Inflammatory macrophage treated with lipopolysaccharide for 4 hours (primary cell): ENCODE results near the gene SESN3.
A peak's percentile ranks its signal among the peaks of the same experiment; 100 is the strongest.
"Not testable (repeated sequence)": the region's sequence is repeated elsewhere in the genome, so short reads cannot be mapped to it uniquely, and the experiment has no call there.

ENCODE experiments used
- DNase-seq: peaks from one replicate; pipeline ENCODE4 v3.0.0-alpha.2; 2020

SESN3 gene

DNA sequence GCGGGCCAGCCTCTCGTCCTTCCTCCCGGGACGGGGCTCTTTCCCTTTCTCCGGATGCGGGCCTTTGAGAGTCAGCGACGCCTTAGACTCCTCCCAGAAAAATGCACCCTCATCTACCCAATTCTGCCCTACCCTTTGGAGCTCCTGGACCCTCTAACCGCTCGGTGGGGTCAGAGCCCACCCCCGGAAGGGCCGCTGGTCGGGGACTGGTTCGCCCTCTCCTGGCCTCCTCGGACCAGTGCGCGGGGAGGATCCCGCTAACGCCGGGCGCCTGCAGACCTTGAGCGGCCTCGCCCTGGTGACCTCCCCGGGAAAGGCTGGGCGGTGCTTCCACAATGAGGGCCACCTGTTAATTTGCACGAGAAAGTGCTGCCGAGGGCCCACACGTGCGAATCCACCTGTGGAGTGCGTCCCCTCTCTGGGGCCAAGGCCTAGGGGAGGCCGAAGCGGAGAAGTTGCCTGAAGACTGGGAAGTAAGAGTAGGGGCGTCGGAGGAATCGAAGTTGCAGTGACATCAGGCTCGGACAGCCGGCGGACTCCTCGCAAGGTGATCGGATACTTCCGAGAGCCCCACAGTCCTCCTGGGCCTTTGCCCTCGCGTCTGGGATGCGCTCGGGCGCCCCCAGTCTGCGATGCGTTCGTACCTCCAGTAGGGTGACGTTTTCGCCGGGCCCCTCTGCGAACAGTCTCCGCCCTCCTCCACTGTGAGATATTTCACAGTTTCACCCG, 79.9 kb downstream of the SESN3 start:
- DNase-seq = peak; percentile 87

GRCh38 chr11:95149651-95150364, 81.2 kb downstream of the SESN3 start:
- no peak for DNase-seq

DNA sequence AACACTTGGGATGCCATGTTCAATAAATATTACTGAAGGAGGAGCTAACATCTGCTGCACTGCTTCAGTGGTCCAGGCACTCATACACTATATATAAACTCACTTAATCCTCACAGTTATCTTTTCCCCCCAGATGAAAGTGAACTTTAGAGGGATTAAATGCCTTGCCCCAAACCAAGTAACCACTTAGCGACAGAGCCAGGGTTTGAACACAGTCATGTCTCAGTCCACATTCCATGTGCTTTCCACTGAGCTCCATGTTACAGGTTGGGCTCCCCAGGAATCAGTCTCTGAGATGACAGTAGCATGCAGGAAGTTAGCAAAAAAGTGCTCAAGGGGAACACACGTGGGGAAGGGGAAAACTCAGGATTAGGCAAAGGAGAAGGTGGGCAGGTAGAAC, 82.1 kb downstream of the SESN3 start:
- no peak for DNase-seq

DNA sequence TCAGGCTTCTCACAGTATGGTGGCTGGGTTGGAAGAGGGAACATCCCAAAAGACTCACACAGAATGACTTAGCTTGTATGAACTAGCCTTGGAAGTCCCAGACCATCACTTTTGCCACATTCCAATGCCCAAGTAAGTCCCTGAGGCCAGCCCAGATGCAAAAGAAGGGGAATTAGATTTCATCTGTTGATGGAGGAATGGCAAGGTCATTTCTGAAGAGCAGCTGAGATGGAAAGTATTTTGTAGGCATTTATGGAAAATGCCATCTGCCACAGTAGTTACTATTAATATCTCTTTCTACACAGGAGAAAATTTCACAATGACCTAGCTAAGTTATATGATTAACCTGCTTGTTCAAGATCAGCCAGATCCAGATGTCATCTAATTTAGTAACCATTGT, 82.6 kb downstream of the SESN3 start:
- DNase-seq = no peak

DNA sequence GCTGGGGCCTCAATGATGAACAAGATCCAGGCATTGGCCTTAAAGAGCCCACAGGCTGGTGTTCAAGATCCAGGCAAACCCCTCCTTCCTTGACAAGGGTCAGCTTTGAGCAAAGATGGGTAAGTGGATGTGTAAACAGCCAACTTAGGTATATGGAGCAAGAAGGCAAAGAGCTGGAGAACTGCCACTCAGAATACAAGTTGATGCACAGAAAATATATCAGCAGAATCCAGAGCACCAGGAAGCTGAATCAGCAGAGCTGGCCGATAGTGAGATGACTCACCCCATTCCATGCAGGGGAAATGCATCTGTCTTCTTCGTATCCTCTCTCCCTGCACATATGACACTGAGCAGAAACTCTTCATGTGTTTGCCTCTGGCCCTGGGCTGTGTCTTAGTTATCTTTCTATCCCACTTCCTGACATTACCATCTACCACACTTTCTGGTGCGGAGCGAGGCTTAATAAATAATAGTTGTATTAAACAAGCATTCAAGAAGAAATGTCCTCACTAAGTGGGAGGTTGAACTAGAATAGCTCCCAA, 83.6 kb downstream of the SESN3 start:
- DNase-seq = peak; percentile 30

GRCh38 chr11:95145430-95146060, 85.5 kb downstream of the SESN3 start:
- DNase-seq = no peak

DNA sequence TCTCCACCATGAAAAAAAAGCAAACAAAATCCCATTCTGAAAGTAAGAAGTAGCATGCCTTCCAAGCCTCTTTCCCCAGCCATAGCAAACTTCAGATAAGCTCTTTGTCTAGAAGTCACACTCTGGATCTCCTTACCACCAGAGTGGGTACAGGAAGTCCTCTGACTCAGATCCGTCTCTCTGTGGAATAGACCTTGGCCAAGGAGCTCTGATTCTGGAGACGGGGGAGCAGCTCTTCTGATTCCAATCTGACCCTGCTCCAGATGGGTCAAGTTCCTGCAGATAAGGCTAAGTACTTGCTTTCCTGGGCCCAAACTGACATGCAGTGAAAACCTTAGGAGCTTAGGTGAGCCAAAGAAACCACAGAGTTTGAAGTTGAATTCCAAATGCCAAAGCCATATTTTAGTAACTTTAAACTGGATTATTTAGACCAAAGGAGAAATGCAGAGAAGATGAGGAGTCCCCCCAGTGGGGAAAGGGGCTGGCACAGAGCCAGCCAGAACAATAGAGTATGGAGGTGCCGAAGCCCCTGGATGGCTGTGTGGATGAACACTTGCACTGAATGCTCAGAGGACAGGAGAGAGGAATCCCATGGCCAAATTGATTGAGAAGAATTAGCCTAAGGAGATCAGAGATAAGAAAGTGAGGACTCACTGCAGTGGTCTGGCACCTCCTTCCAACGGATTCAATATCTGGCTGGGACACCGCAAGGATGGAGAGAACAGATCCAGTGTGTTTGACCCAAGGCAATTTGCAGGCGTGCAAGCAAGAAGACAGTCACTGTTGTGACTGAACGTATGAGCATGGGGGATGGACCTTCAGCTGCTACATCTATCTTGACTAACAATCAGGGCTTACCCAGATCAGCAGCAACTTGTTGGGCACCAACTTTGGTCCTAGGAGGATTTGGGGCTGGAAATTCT, 86.4 kb downstream of the SESN3 start:
- DNase-seq = no peak

- DNase-seq = no peak
These were observed 87.8 kb downstream of the SESN3 start for GRCh38 chr11:95143106-95143681.

DNA sequence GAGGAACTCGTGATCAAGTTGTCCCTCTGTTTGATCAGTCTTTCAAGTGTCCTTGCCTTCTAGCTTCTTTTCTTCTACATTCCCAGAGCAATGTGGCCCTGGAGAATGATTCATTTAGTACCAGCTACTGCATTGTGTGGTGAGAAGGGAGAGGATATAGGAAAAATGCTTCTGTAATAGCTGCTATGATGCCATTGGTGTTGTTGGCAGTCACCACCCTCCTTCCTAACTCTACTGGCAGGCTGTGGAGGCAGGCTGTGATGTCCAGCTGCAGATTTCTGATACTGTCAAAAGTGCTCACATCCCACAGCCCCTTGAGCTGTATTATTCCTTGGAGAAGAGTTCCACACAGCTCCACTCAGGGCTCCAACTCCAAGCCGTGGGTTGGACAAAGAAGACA, 88.6 kb downstream of the SESN3 start:
- no peak for DNase-seq

- DNase-seq = peak; percentile 49
These were observed 90.5 kb downstream of the SESN3 start for GRCh38 chr11:95140397-95141033.

DNA sequence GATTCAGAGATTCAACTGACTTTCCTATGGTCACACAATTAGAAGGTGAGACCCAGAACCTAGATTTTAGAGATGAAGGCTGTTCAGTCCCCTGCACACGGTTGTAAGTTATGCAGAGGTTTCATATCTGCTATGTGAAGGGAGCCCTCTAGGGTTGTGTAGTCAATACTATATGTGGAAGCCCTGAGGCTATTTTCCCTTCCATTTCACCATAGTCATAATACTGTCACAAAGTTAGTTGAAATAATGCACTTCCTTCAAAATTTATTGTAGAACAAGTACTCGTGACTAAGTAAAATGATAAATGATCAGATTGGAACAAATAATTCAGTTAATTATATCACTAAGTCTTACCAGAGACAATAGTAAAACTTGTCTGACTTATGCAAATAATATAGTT, 92.6 kb downstream of the SESN3 start:
- DNase-seq = peak; percentile 34

GRCh38 chr11:95137299-95137698, 93.7 kb downstream of the SESN3 start:
- no peak for DNase-seq

GRCh38 chr11:95136747-95137146, 94.3 kb downstream of the SESN3 start:
- not testable (repeated sequence) for DNase-seq

DNA sequence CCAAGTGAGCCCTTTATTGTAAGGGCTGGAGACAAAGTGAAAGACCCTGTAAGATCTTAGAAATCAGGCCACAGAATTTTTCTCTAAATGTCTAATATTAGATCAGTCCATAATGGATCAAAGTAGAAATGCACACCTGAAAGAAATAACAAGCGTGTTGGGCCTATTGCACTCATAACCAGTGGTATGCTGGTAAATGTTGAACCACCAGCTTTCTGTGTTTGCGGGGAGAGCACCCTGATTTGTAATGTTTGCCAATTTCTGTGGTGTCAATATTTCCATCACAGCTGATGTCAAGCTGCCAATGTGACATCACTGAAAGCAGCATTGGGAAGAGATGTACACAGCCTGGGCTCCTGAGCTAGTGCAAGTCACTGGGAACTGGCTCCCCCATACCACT, 95.1 kb downstream of the SESN3 start:
- DNase-seq = no peak

DNA sequence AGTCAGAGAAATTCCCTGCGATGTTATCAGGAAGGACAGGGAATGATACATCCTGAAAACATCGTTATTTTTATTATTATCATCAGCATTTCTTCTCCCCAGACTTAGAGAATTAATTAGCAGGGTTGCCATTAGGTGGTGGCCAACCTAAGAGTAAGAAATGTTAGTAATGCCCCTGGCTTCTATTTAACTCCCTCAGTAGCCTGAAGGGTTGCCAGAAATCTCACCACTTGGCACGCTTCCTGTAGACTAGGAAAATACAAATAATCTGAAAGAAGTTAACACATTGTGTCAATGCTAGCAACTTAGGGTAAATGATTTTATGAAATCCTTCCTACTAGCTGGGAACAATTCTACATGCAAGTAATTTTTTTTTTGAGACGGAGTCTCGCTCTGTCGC, 95.8 kb downstream of the SESN3 start:
- DNase-seq = no peak

- no peak for DNase-seq
These were observed 96.5 kb downstream of the SESN3 start for GRCh38 chr11:95134491-95134890.

GRCh38 chr11:95132956-95133355, 98.0 kb downstream of the SESN3 start:
- peak; percentile 60 for DNase-seq

DNA sequence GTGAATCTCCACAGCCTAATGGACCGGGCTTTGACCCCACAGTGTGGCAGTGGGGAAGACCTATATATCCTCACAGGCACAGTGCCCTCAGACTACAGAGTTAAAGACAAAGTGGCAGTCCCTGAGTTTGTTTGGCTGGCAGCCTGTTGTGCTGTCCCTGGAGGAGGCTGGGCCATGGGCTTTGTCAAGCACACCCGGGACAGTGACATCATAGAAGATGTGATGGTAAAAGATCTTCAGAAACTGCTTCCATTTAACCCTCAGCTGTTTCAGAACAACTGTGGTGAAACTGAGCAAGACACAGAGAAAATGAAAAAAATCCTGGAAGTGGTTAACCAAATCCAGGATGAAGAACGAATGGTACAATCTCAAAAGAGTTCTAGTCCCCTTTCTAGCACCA, 102.4 kb downstream of the SESN3 start:
- DNase-seq = no peak

DNA sequence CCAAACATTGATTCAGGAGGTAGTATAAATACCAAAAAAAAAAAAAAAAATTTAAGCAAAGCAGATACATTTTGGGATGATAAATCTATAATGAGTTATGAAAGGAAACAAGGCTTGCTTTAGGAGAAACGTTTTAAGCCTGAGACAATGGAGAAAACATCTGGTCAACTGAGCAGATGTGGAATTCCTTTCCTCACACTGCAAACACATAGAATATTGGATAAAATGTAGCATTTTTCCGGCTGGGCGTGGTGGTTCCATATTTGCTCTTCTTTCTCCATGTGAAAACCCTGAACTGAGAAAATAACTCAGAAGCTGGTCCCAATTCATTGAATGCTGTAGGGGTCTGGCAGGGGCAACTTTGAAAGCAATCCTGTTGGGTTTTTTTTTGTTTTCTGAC, 107.4 kb downstream of the SESN3 start:
- no peak for DNase-seq

DNA sequence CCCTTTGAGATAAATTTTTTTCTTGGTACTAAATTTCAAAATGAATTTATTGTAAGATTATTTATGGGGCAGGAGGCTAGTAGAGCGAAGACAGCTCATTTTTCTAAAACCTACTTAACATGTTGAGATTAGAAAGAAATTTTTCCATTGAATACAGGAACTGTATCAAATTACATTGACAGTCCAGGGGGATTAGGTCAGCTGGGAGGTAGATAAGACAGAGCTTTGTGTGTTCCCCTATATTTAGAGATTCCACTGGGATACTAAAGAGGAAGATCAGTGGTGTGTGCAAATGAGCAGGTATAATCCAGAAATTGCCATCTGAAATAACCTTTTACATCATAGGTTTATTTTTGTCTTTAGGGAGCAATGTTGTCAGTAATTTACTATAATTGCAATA, 109.3 kb downstream of the SESN3 start:
- no peak for DNase-seq

DNA sequence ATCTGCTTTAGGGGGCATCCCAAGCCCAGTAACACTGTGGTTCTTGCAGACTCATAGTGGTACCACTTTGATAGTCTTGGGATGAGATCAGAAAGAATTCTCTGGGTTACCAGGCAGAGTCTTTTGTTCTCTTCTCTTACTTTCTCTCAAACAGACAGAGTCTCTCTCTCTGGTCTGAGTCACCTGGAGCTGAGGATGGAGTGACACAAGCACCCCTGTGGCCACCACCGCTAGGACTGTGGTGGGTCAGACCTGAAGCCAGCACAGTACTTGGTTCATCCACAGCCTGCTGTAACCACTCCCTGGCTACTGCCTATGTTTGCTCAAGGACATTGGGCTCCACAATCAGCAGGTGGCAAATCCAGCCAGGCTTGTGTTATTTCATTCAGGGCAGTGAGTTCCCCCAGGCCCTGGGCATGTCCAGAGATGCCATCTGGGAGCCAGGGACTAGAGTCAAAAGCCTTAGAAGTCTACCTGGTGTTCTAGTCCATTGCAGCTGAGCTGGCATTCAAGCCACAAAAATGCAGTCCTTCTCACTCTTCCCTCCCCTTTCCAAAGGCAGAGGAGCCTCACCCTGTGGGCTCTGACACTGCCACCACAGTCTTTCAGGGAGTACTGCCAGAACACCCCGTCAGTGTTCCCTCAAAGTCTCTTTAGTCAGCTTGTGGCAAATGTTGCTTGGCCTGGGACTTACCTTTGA, 111.5 kb downstream of the SESN3 start:
- DNase-seq = no peak
